DND-41 (cell line): ENCODE results near the gene WASL.

ENCODE experiments used
- ATAC-seq: fragments of 200-7000 bp; cut with Tn5 transposase; 3 replicates; pipeline ENCODE4 v1.9.1; 2021; ENCODE audit warnings: low read depth; ENCODE audit not compliant: insufficient read depth
- DNase-seq: peaks from one replicate; pipeline ENCODE4 v3.0.0-alpha.2; 2020
- H2AFZ ChIP-seq: 2 replicates; pipeline ENCODE4 v1.6.0; 2012; ENCODE audit warnings: low read depth, low read length
- H3K27ac ChIP-seq: 2 replicates; pipeline ENCODE4 v1.5.1; 2012; ENCODE audit warnings: low read length, inconsistent platforms
- H3K27me3 ChIP-seq: fragments of 200-600 bp; sonication (generic); 2 replicates; pipeline ENCODE4 v1.6.0; 2012; ENCODE audit warnings: low read length, mild to moderate bottlenecking, inconsistent platforms; ENCODE audit not compliant: insufficient read depth, poor library complexity
- H3K36me3 ChIP-seq: 2 replicates; pipeline ENCODE4 v1.5.1; 2012; ENCODE audit warnings: low read length, inconsistent platforms; ENCODE audit not compliant: insufficient read depth
- H3K4me1 ChIP-seq: 2 replicates; pipeline ENCODE4 v1.5.1; 2012; ENCODE audit warnings: mild to moderate bottlenecking, low read length; ENCODE audit not compliant: insufficient read depth
- H3K4me2 ChIP-seq: 2 replicates; pipeline ENCODE4 v1.6.0; 2012; ENCODE audit warnings: mild to moderate bottlenecking, moderate library complexity, low read length, inconsistent platforms; ENCODE audit not compliant: insufficient read depth
- H3K4me3 ChIP-seq, 2 experiments: fragments of 200-600 bp in 1 of 2; shearing (Covaris generic) in 1 of 2; 2 replicates each; pipeline ENCODE4 v1.5.1; 2012 to 2016; ENCODE audit warnings: inconsistent platforms in 2 of 2, low read length in 2 of 2, mild to moderate bottlenecking in 2 of 2, low read depth in 1 of 2, moderate library complexity in 1 of 2
- H3K79me2 ChIP-seq: 2 replicates; pipeline ENCODE4 v1.6.0; 2012; ENCODE audit warnings: low read length, inconsistent platforms; ENCODE audit not compliant: insufficient read depth
- H3K9ac ChIP-seq: 2 replicates; pipeline ENCODE4 v1.6.0; 2012; ENCODE audit warnings: low read depth, mild to moderate bottlenecking, inconsistent platforms, low read length, moderate library complexity
- H3K9me3 ChIP-seq: 2 replicates; pipeline ENCODE4 v1.5.1; 2012; ENCODE audit warnings: low read length, moderate library complexity, mild to moderate bottlenecking, inconsistent platforms; ENCODE audit not compliant: insufficient read depth, severe bottlenecking
- H4K20me1 ChIP-seq: 2 replicates; pipeline ENCODE4 v1.6.0; 2012; ENCODE audit warnings: low read length; ENCODE audit not compliant: insufficient read depth
- EZH2 ChIP-seq: IDR thresholded peaks from 3 replicates; pipeline ENCODE4 v1.6.1; 2012; ENCODE audit warnings: borderline replicate concordance, low read depth, mild to moderate bottlenecking, moderate library complexity, low read length, inconsistent platforms; ENCODE audit not compliant: severe bottlenecking
- TF ChIP-seq, protein P1 (sequence below): IDR thresholded peaks from 2 replicates; pipeline ENCODE4 v1.5.1; 2012; ENCODE audit warnings: borderline replicate concordance, low read length, moderate library complexity, mild to moderate bottlenecking; ENCODE audit not compliant: poor library complexity, severe bottlenecking; ENCODE audit errors: extremely low read depth

Gene WASL

DNA sequence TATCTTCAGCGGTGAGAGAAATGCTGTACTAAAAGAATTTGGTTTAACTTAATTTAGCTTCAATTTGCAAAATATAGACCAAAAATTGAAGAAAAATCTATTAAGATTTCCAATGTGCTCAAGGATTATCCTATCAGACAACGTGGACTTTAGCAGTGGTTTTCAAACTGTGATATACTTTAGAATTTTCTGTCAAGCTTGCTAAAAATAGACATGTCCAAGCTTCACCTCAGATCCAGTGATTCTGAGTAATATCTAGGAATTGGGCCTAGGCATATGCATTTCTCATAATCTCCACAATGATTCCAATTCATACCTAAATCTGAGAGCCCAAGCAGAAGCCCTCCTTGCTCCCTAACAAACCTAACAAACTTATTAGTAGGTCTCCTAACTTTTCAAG, 3.4 kb downstream of the WASL start:
- peak overlapping the region in 1 of 2 experiments; percentile 96; a peak in 1 of 4 replicates for H3K4me3 ChIP-seq
- no peak for ATAC-seq
- H3K27me3 ChIP-seq, result no peaks in the 10 kb centered on the region
- H3K9ac ChIP-seq, result no peak overlapping the region
- peaks cover 66% of the 10 kb centered on the region for H4K20me1 ChIP-seq
- H3K27ac ChIP-seq, result no peak overlapping the region
- no peak overlapping the region for H2AFZ ChIP-seq
- H3K4me2 ChIP-seq, result peak overlapping the region; percentile 74; the same call in 1 of the 2 replicates
- no peaks in the 10 kb centered on the region for H3K9me3 ChIP-seq
- H3K79me2 ChIP-seq, result peaks cover 96% of the 10 kb centered on the region
- H3K4me1 ChIP-seq, result peaks cover 54% of the 10 kb centered on the region
- TF ChIP-seq EZH2, result no peak
- TF ChIP-seq, protein P1, sequence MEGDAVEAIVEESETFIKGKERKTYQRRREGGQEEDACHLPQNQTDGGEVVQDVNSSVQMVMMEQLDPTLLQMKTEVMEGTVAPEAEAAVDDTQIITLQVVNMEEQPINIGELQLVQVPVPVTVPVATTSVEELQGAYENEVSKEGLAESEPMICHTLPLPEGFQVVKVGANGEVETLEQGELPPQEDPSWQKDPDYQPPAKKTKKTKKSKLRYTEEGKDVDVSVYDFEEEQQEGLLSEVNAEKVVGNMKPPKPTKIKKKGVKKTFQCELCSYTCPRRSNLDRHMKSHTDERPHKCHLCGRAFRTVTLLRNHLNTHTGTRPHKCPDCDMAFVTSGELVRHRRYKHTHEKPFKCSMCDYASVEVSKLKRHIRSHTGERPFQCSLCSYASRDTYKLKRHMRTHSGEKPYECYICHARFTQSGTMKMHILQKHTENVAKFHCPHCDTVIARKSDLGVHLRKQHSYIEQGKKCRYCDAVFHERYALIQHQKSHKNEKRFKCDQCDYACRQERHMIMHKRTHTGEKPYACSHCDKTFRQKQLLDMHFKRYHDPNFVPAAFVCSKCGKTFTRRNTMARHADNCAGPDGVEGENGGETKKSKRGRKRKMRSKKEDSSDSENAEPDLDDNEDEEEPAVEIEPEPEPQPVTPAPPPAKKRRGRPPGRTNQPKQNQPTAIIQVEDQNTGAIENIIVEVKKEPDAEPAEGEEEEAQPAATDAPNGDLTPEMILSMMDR, result no peak
- peaks cover 10% of the 10 kb centered on the region for H3K36me3 ChIP-seq
- no peak for DNase-seq

DNA sequence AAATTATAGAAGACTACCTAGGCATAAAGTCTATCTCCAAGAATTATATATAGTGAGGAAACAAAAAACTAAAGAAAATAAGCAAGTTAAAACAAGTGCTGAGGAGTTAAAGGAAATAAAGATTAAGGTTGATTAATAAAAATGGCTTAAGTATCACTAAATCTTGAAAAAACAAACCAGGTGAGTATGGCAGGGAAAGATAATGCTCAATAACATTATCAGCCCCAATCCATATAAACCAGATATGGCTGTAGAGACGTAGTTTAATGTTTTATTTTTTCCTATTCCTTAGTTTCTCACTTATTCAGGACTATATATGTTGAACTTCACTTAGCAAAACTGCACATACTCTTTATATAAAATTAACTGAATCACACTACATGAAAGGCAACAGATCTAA, 4.4 kb downstream of the WASL start:
- TF ChIP-seq EZH2, result no peak
- TF ChIP-seq, protein P1, result no peak
- Histone ChIP-seq H3K9me3 (no peaks in the 10 kb centered on the region), H3K4me1 (peaks cover 44% of the 10 kb centered on the region), H3K27ac (no peak overlapping the region), H3K4me2 (peak overlapping the region; percentile 74; the same call in 1 of the 2 replicates), H2AFZ (no peak overlapping the region), H3K9ac (no peak overlapping the region), H3K27me3 (no peaks in the 10 kb centered on the region), H3K4me3 (no peak overlapping the region), H3K36me3 (peaks cover 10% of the 10 kb centered on the region), H3K79me2 (peaks cover 98% of the 10 kb centered on the region), H4K20me1 (peaks cover 68% of the 10 kb centered on the region)
- ATAC-seq (no peak), DNase-seq (no peak)

DNA sequence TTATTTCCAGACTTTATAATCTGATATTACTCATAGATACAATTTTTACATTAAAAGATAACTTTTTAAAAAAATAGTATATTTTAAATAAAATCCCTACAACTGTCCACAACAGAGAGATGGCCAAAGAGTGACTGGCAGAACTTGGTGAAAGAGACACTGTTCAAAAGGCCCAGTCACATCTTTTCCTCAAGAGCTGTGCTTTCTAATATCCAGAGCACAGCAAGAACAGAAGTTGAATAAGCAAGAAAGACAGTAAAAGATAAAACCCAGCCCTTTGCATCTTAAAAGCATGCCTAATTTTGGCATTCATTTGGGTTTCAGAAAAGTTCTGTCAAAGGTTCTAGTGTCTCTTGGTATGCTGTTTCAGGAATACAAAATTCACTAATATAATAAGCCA, 6.9 kb downstream of the WASL start:
- no peaks in the 10 kb centered on the region for H3K9me3 ChIP-seq
- TF ChIP-seq, protein P1, result no peak
- no peak for TF ChIP-seq EZH2
- peaks cover 68% of the 10 kb centered on the region for H4K20me1 ChIP-seq
- peaks cover 9% of the 10 kb centered on the region for H3K36me3 ChIP-seq
- no peak overlapping the region for H2AFZ ChIP-seq
- H3K4me1 ChIP-seq, result peaks cover 38% of the 10 kb centered on the region
- peaks cover 100% of the 10 kb centered on the region for H3K79me2 ChIP-seq
- H3K27me3 ChIP-seq, result no peaks in the 10 kb centered on the region
- no peak for DNase-seq
- no peak for ATAC-seq
- H3K4me2 ChIP-seq, result no peak overlapping the region
- H3K9ac ChIP-seq, result no peak overlapping the region
- H3K4me3 ChIP-seq, result no peak overlapping the region
- no peak overlapping the region for H3K27ac ChIP-seq

DNA sequence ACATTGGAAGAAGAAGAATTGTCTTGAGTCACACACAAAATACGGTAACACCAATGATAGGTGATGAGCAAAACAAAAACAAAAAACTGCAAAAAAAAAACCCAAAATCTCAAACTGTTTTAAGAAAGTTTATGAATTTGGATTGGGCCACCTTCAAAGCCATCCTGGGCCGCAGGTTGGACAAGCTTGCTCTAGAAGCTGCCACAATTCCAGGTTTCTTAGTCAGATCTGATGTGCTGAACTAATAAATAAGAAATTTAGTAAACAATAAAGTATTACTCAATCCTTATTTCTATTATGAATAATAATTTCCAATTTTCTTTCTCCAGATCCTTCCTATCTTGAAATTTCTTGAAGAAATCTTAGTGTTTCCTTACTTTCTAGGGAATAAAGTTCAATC, 10.0 kb downstream of the WASL start:
- Histone ChIP-seq H3K4me2 (no peak overlapping the region), H2AFZ (no peak overlapping the region), H3K27ac (no peak overlapping the region), H3K27me3 (no peaks in the 10 kb centered on the region), H3K36me3 (no peaks in the 10 kb centered on the region), H3K9me3 (no peaks in the 10 kb centered on the region), H4K20me1 (peaks cover 50% of the 10 kb centered on the region; the same call in 1 of the 2 replicates), H3K9ac (no peak overlapping the region), H3K4me3 (no peak overlapping the region), H3K79me2 (peaks cover 100% of the 10 kb centered on the region), H3K4me1 (peaks cover 7% of the 10 kb centered on the region; the same call in 1 of the 2 replicates)
- TF ChIP-seq EZH2, result no peak
- TF ChIP-seq, protein P1, result no peak
- ATAC-seq (no peak), DNase-seq (no peak)
